ENCODE measurements around the gene AMPH.
"Not testable (repeated sequence)": the region's sequence is repeated elsewhere in the genome, so short reads cannot be mapped to it uniquely, and the experiment has no call there.

The AMPH gene

DNA sequence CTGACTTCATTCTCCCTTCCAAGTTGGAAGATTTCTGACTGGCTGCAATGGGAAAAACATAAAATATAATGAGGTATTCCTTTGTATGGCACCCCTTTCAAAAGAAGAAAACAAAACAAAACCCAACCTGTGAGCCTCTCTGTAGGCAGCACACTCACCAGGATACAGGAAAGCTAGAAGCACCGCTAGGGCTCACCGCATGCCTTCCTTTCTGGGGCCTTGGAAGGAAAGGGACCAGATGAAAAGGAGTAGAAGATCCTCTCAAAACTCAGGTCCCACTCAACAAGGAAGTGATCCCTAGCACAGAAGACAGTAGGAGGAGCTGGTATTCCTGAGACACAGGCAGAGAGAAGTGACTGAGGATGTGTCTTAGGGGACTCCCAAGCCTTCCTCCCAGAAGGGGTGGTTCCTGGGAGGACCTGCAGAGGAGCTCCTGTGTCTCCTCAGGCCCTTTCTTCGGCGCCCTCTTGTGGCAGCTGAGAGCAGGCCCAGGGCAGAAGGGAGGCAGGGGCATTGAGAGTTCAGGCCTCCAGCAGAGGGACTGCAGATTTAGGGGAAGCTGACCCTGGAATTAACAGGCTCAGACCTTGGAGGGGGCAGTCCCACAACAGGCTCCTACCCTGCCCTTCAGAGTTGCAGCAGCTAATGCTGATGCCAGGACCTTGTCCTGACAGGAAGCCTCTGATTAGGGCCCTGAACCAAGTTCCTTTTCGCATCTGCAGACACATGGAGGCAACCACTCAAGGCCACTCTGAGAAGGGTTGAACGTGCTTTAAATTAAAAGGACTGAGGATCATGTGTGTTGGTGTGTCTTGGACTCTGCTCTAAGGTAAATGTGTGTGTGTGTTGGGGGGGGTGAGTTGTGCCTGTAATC is 285.6 kb downstream of the AMPH start:
- peak; percentile 26 for DNase-seq

DNA sequence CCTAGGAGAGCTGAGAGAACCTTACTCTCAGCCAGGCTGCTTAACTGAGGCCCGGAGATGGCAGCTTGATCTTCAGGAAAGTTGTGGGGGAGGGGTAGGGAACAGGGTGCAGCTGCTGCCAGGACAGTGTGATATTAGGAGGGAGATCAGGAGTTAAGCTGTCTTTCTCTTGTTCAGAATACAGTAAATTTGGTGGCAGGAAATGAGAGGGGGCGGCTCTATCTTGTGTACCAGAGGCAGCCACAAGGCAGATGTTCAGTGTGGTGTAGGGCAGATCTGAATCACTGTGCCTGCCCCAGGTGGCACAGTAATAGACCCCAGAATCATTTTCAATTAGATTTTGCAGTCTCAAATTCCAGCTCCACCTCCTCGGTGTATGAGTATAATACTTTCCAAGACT is 286.4 kb downstream of the AMPH start:
- DNase-seq: peak; percentile 4

DNA sequence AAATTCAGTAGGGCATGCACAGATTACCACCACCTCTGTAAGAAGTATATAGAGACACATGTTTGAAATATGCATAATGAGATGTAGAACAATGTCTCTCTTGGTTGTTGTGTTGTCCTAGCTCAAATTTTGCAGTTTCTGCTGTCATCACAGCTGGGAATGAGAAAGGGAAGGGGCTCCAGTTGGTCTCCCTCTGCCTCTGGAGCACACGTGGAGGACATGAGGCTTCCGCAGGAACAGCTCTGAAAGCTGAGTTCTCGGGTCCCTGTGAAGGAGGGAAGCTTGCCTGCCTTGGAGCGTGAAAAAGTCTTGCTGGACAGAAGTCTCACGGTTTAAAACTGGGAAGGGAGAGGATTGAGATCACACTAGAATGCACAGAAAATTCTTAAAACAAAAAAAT is 289.0 kb downstream of the AMPH start:
- not testable (repeated sequence) for DNase-seq

DNA sequence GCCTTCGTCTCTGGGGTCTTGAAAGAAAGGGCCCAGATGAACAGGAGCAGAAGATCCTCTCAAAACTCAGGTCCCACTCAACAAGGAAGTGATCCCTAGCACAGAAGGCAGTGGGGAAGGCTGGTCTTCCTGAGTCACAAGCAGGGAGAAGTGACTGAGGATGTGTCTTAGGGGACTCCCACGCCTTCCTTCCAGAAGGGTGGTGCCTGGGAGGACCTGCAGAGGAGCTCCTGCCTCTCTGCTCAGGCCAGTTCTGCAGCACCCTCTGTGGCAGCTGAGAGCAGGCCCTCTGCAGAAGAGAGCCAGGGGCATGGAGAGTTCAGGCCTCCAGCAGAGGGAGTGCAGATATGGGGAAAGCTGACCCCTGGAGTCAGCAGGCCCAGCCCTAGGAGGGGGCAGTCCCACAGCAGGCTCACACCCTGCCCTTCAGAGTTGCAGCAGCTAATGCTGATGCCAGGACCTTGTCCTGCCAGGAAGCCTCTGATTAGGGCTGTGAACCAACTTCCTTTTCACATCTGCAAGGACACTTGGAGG is 289.9 kb downstream of the AMPH start:
- not testable (repeated sequence) for DNase-seq

DNA sequence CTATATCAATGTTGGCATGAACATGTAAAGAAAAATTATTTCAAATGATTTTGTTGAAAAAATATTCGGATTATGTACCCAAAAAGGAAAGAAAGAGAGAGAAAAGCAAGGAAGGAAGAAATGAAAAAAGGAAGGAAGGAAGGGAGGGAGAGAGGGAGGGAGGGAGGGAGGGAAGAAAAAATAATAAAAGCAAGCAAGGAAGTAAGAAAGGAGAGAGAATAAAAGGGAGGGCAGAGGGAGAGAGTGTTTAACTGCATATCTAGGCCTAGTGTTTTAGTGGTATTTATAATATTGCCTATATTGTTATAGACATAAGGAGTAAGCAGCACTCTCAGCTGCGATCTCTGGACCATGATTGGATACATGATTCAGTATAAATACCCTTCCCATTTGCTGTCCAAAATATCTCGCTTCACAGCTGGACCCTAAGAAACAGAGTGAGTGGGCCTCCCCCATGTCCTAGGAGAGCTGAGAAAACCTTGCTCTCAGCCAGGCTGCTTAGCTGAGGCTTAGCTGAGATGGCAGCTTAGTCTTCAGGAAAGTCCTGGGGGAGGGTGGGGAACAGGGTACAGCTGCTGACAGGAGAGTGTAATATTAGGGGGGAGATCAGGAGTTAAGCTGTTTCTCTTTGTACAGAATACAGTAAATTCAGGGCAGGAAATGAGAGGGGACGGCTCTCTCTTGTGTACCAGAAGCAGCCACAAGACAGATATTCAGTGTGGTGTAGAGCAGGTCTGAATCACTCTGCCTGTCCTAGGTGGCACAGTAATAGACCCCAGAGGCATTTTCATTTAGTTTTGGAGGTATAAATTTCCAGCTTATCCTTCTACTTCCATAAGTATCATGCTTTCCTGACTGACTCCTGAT is 291.0 kb downstream of the AMPH start:
- no peak for DNase-seq

DNA sequence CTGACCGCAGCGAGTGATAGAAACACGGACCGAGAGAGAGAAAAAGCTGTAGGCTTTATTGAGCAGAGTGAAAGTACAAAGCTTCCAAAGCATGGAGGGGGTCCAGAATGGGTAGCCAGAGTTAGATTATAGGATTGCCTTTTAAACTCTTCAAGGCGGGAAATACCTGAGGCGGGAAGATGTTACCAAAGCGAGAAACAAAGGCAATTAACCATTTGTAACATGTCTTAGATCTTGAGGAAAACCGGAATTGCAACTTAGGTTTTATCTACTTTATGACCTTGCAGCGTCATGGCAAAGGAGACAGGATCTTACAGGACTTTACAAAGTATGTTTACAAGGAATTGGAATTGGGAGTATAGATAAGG is 295.0 kb downstream of the AMPH start:
- DNase-seq: not testable (repeated sequence)

DNA sequence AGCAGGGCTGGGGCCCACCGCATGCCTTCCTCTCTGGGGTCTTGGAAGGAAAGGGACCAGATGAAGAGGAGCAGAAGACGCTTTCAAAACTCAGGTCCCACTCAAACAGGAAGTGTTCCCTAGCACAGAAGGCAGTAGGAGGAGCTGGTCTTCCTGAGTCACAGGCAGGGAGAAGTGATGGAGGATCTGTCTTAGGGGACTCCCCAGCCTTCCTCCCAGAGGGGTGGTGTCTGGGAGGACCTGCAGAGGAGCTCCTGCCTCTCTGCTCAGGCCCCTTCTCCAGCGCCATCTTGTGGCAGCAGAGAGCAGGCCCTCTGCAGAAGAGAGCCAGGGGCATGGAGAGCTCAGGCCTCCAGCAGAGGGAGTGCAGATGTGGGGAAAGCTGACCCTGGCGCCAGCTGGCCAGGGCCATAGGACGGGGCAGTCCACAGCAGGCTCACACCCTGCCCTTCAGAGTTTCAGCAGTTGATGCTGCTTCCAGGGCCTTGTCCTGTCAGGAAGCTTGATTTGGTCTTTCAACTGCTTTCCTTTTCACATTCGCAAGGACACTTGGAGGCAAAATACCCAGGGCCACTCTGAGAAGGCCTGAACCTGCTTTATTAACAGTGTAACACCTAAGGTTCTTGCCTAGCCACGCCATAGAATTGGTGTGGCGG is 295.6 kb downstream of the AMPH start:
- DNase-seq: peak; percentile 39

DNA sequence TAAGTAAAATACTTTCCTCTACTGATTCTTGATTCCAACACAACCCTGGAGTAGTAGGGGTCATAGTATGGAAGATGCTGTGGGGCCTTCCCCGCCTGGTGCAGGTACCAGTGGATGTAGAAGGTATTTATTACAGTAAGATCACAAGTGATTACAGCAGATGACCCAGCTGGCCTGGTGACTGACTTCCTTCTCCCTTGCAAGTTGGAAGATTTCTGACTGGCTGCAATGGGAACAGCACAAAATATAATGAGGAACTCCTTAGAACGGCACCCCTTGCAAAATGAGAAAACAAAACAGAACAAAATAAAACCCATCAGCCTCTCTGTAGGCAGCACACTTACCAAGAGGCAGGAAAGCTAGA is 296.1 kb downstream of the AMPH start:
- no peak for DNase-seq

DNA sequence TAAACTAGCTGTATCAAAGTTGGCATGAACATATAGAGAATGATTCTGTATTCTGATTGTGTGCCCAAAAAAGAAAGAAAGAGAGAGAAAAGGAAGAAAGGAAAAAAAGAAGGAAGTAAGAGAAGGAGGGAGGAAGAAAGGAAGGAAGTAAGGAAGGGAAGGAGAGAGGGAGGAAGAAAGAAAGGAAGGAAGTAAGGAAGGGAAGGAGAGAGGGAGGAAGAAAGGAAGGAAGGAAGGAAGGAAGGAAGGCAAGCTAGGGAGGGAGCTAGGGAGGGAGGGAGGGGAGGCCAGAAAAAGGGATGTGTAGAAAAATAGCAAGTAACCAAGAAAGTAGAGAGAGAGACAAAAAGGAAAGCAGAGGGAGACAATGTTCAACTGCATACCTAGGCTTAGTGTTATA is 297.0 kb downstream of the AMPH start:
- DNase-seq: no peak

Data from NCI-H2029 (cell line).